GM21576 (cell line): ENCODE results near the gene C1orf35.
A peak's percentile ranks its signal among the peaks of the same experiment; 100 is the strongest.

ENCODE experiments used
- ATAC-seq: cut with Tn5 transposase; IDR thresholded peaks from one replicate; pipeline ENCODE4 v1.9.1; 2021; ENCODE audit warnings: mild to moderate bottlenecking, moderate library complexity; ENCODE audit not compliant: unreplicated experiment

The C1orf35 gene

GRCh38 chr1:228095938-228096337 is 7.2 kb downstream of the C1orf35 start:
- ATAC-seq, result no peak

GRCh38 chr1:228095161-228095560 is 8.0 kb downstream of the C1orf35 start:
- ATAC-seq, result no peak

GRCh38 chr1:228094432-228095016 is 8.6 kb downstream of the C1orf35 start:
- no peak for ATAC-seq

- no peak for ATAC-seq
Measured at GRCh38 chr1:228093050-228093906, 9.8 kb downstream of the C1orf35 start.

- ATAC-seq, result no peak
Measured at GRCh38 chr1:228092342-228093049, 10.6 kb downstream of the C1orf35 start.

- no peak for ATAC-seq
Measured at GRCh38 chr1:228091084-228091483, 12.0 kb downstream of the C1orf35 start.

- no peak for ATAC-seq
Measured at GRCh38 chr1:228090613-228091081, 12.5 kb downstream of the C1orf35 start.

GRCh38 chr1:228089519-228090380 is 13.4 kb downstream of the C1orf35 start:
- ATAC-seq, result peak; percentile 54

GRCh38 chr1:228088586-228089498 is 14.3 kb downstream of the C1orf35 start:
- ATAC-seq, result no peak

- no peak for ATAC-seq
Measured at GRCh38 chr1:228087771-228088251, 15.3 kb downstream of the C1orf35 start.

- no peak for ATAC-seq
Measured at GRCh38 chr1:228085287-228085951, 17.7 kb downstream of the C1orf35 start.

GRCh38 chr1:228084797-228085196 is 18.3 kb downstream of the C1orf35 start:
- ATAC-seq, result no peak

- no peak for ATAC-seq
Measured at GRCh38 chr1:228084325-228084724, 18.8 kb downstream of the C1orf35 start.

GRCh38 chr1:228083871-228084278 is 19.2 kb downstream of the C1orf35 start:
- ATAC-seq, result no peak

- ATAC-seq, result peak; percentile 11
Measured at GRCh38 chr1:228082918-228083870, 19.9 kb downstream of the C1orf35 start.

- ATAC-seq, result peak; percentile 70
Measured at GRCh38 chr1:228082214-228082917, 20.8 kb downstream of the C1orf35 start, which contains the start of gene ARF1. Gene ARF1 (plus strand): TSS chr1:228082708. CDS start chr1:228097115, 14,407 bp downstream.
